B cell (primary cell): Measurements from ENCODE around the gene PHOSPHO2. TPM values are rescaled to one million over a fixed set of nuclear protein-coding genes. Genes with fewer than 3 reads are reported as not detected.
"Not testable (repeated sequence)": the region's sequence is repeated elsewhere in the genome, so short reads cannot be mapped to it uniquely, and the experiment has no call there.

Experiments used
- ATAC-seq: fragments of 200-7000 bp; cut with Tn5 transposase; one replicate; pipeline ENCODE4 v1.10.0; 2021; ENCODE audit warnings: low read depth, mild to moderate bottlenecking, moderate number of reproducible peaks, moderate library complexity
- CTCF ChIA-PET: fragments of 350-600 bp; sonication (Branson Sonifier 250); formaldehyde crosslinking; loops from one replicate; lab custom pipeline; 2021; ENCODE audit warnings: antibody characterized with exemption, inconsistent platforms; lab: Charles Lee
- POLR2A ChIA-PET: fragments of 350-600 bp; sonication (Branson Sonifier 250); formaldehyde crosslinking; loops from one replicate; lab custom pipeline; 2021; ENCODE audit warnings: antibody characterized with exemption; lab: Charles Lee
- DNase-seq: peaks from one replicate; pipeline ENCODE4 v3.0.0; 2013
- H2AFZ ChIP-seq: 2 replicates; pipeline ENCODE4 v1.6.1; 2012; ENCODE audit warnings: mild to moderate bottlenecking, low read depth, low read length; ENCODE audit not compliant: insufficient read depth, poor library complexity, severe bottlenecking
- H3K27ac ChIP-seq, 2 donors: 1 replicate in 1 of 2; 2 replicates in 1 of 2; pipeline ENCODE4 v1.5.1; 2012 to 2013; ENCODE audit warnings: low read length in 2 of 2, mild to moderate bottlenecking in 2 of 2, moderate library complexity in 1 of 2
- H3K27me3 ChIP-seq, 4 experiments: fragments of 200-600 bp in 1 of 4; sonication (generic) in 1 of 4; replicated peaks in 1 of 4; 1 replicate in 2 of 4; 2 replicates in 2 of 4; pipeline versions ENCODE4 v1.6.1 to v1.7.0; 2013 to 2016; ENCODE audit warnings: low read length in 3 of 4, mild to moderate bottlenecking in 2 of 4, mixed read lengths in 1 of 4, moderate library complexity in 1 of 4; ENCODE audit not compliant: insufficient read depth in 4 of 4, control insufficient read depth in 3 of 4; ENCODE audit errors: control extremely low read depth in 1 of 4
- H3K36me3 ChIP-seq, 2 experiments: replicated peaks in 1 of 2; 1 replicate in 1 of 2; 2 replicates in 1 of 2; pipeline versions ENCODE4 v1.6.1 to v1.7.1; 2013; ENCODE audit warnings: low read length in 1 of 2; ENCODE audit not compliant: insufficient read depth in 2 of 2, control insufficient read depth in 1 of 2; ENCODE audit errors: control extremely low read depth in 1 of 2, extremely low read depth in 1 of 2
- H3K4me1 ChIP-seq, 2 donors: fragments of 200-600 bp in 1 of 2; sonication (generic) in 1 of 2; 1 replicate in 1 of 2; 2 replicates in 1 of 2; pipeline versions ENCODE4 v1.5.1 to v1.6.1; 2013 to 2017; ENCODE audit warnings: low read length in 2 of 2; ENCODE audit not compliant: control insufficient read depth in 2 of 2, insufficient read depth in 2 of 2
- H3K4me2 ChIP-seq: replicated peaks from 2 replicates; pipeline ENCODE3; 2012; ENCODE audit warnings: mild to moderate bottlenecking, low read depth, low read length; ENCODE audit not compliant: poor library complexity, severe bottlenecking
- H3K4me3 ChIP-seq, 5 experiments: fragments of 200-600 bp in 1 of 5; sonication (generic) in 1 of 5; 1 replicate in 3 of 5; 2 replicates in 2 of 5; pipeline versions ENCODE4 v1.5.1 to v1.7.0; 2011 to 2016; ENCODE audit warnings: low read length in 4 of 5, mild to moderate bottlenecking in 4 of 5, low read depth in 2 of 5, control low read depth in 1 of 5, moderate library complexity in 1 of 5; ENCODE audit not compliant: insufficient read depth in 1 of 5; ENCODE audit errors: control extremely low read depth in 1 of 5, extremely low read depth in 1 of 5
- H3K79me2 ChIP-seq: fragments of 200-600 bp; sonication (generic); one replicate; pipeline ENCODE4 v1.6.0; 2016; ENCODE audit warnings: low read length; ENCODE audit not compliant: control insufficient read depth, insufficient read depth
- H3K9ac ChIP-seq: fragments of 200-600 bp; sonication (generic); 2 replicates; pipeline ENCODE4 v1.6.1; 2017; ENCODE audit warnings: mild to moderate bottlenecking, low read length, moderate library complexity
- H3K9me3 ChIP-seq, 3 donors: one replicate each; pipeline versions ENCODE4 v1.6.1 to v1.7.1; 2013; ENCODE audit warnings: low read length in 2 of 3; ENCODE audit not compliant: control insufficient read depth in 2 of 3, insufficient read depth in 1 of 3; ENCODE audit errors: control extremely low read depth in 1 of 3
- H4K20me1 ChIP-seq: 2 replicates; pipeline ENCODE4 v1.6.0; 2012; ENCODE audit warnings: mild to moderate bottlenecking, low read length; ENCODE audit not compliant: insufficient read depth, control insufficient read depth, poor library complexity, severe bottlenecking
- H3K27ac Mint-ChIP-seq: one replicate; pipeline ENCODE4 v1.8.0; 2021; ENCODE audit warnings: mixed read lengths
- H3K27me3 Mint-ChIP-seq: one replicate; pipeline ENCODE4 v1.8.0; 2021; ENCODE audit warnings: mixed read lengths
- H3K4me1 Mint-ChIP-seq: one replicate; pipeline ENCODE4 v1.8.0; 2021; ENCODE audit warnings: mixed read lengths
- H3K4me3 Mint-ChIP-seq: one replicate; pipeline ENCODE4 v1.8.0; 2021; ENCODE audit warnings: mixed read lengths
- H3K9me3 Mint-ChIP-seq: one replicate; pipeline ENCODE4 v1.8.0; 2022; ENCODE audit warnings: mixed read lengths; ENCODE audit not compliant: insufficient read depth
- CTCF ChIP-seq: fragments of 200-600 bp; IDR thresholded peaks from one replicate; pipeline ENCODE4 v1.8.0; 2022; ENCODE audit warnings: antibody characterized with exemption, mild to moderate bottlenecking
- EZH2 ChIP-seq: IDR thresholded peaks from 2 replicates; pipeline ENCODE4 v1.6.1; 2012; ENCODE audit warnings: borderline replicate concordance, low read depth, mild to moderate bottlenecking, moderate library complexity, low read length; ENCODE audit not compliant: insufficient read depth, poor library complexity, severe bottlenecking
- WGBS: methylation state at CpG from one replicate; pipeline ENCODE4 v1.1.5; 2013; ENCODE audit warnings: missing lambda C conversion rate; ENCODE audit not compliant: insufficient coverage; 5-methylcytosine and 5-hydroxymethylcytosine counted together
- intact Hi-C: fragments of 100-400 bp; cut with micrococcal nuclease; formaldehyde crosslinking; loops from one replicate; pipeline ENCODE4 v1.10.0; 2022
- polyA plus RNA-seq: library from polyadenylated mRNA; depleted of rRNA; stranded (reverse); fragments of >200 nt; gene quantifications from 2 replicates; pipeline ENCODE4 v1.2.3, GENCODE V29; 2012
- total RNA-seq, 2 donors: library from RNA; stranded (reverse); fragments of 120-200 nt in 1 of 2; gene quantifications; 1 replicate in 1 of 2; 2 replicates in 1 of 2; pipeline versions ENCODE4 v1.2.3 to v1.2.4, GENCODE V29; 2013 to 2022

Gene PHOSPHO2
- total and polyA plus RNA-seq, 2 donors (not counting 1 experiment from before 2014, with no cell fraction given): 1.5 to 8.4 TPM

GRCh38 chr2:169683425-169684134, 10.7 kb upstream of the PHOSPHO2 start:
- Mint-ChIP-seq H3K9me3 (peaks cover 2% of the 10 kb centered on the region), H3K27me3 (peaks cover 6% of the 10 kb centered on the region), H3K4me3 (no peak overlapping the region), H3K27ac (no peak overlapping the region), H3K4me1 (no peaks in the 10 kb centered on the region)
- Histone ChIP-seq H3K4me2 (no peak overlapping the region), H3K9me3 (no peaks in the 10 kb centered on the region), H3K79me2 (no peaks in the 10 kb centered on the region), H3K27me3 (peaks cover 0 to 4% (median 0%) of the 10 kb centered on the region in 4 experiments), H3K4me3 (no peak overlapping the region), H3K4me1 (no peaks in the 10 kb centered on the region), H3K9ac (no peak overlapping the region), H2AFZ (no peak overlapping the region), H3K36me3 (no peaks in the 10 kb centered on the region), H3K27ac (no peak overlapping the region), H4K20me1 (no peaks in the 10 kb centered on the region)
- intact Hi-C loops: no loop called here
- ChIA-PET POLR2A (no interaction called here), CTCF (interaction anchor here (1.0 to 1.3 kb wide), 2 partner anchors 9 kb away, joined by 3 to 4 read pairs; no protein-coding TSS in a partner anchor)
- WGBS: 92% methylated on average over 2 of the region's 3 CpGs
- TF ChIP-seq CTCF (no peak), EZH2 (no peak)
- no peak for ATAC-seq
- DNase-seq: no peak

GRCh38 chr2:169684135-169684565, 10.1 kb upstream of the PHOSPHO2 start:
- no peak overlapping the region for H3K27ac Mint-ChIP-seq
- Histone ChIP-seq H4K20me1 (no peaks in the 10 kb centered on the region), H3K79me2 (no peaks in the 10 kb centered on the region), H3K9me3 (no peaks in the 10 kb centered on the region), H3K27ac (no peak overlapping the region), H2AFZ (no peak overlapping the region), H3K4me1 (no peaks in the 10 kb centered on the region), H3K4me2 (no peak overlapping the region), H3K36me3 (no peaks in the 10 kb centered on the region), H3K4me3 (no peak overlapping the region), H3K27me3 (peaks cover 0 to 4% (median 0%) of the 10 kb centered on the region in 4 experiments), H3K9ac (no peak overlapping the region)
- ChIA-PET CTCF (interaction anchor here (1.3 kb wide), 1 partner anchor 9 kb away, joined by 4 read pairs; no protein-coding TSS in a partner anchor), POLR2A (no interaction called here)
- TF ChIP-seq CTCF (no peak), EZH2 (no peak)
- intact Hi-C loops: no loop called here
- no peak for DNase-seq
- H3K9me3 Mint-ChIP-seq: peaks cover 5% of the 10 kb centered on the region
- H3K4me1 Mint-ChIP-seq: no peaks in the 10 kb centered on the region
- ATAC-seq: no peak
- WGBS: no CpG with 5 or more reads among the region's 3 CpGs
- peaks cover 9% of the 10 kb centered on the region for H3K27me3 Mint-ChIP-seq
- H3K4me3 Mint-ChIP-seq: no peak overlapping the region

- not testable (repeated sequence) for H3K4me1 ChIP-seq
- H3K27me3 Mint-ChIP-seq: peaks cover 12% of the 10 kb centered on the region
These were observed 9.6 kb upstream of the PHOSPHO2 start for GRCh38 chr2:169684712-169685111.

More at GRCh38 chr2:169684712-169685111, 9.6 kb upstream of the PHOSPHO2 start:
- POLR2A ChIA-PET, CTCF ChIA-PET, H2AFZ ChIP-seq, intact Hi-C loops, H3K9ac ChIP-seq, H3K27me3 ChIP-seq, H3K79me2 ChIP-seq, H3K4me1 Mint-ChIP-seq, DNase-seq, H3K4me2 ChIP-seq, H3K27ac Mint-ChIP-seq, H3K9me3 ChIP-seq, ATAC-seq, H3K9me3 Mint-ChIP-seq, H3K4me3 Mint-ChIP-seq, H4K20me1 ChIP-seq, H3K27ac ChIP-seq, H3K4me3 ChIP-seq, H3K36me3 ChIP-seq: not testable (repeated sequence)
- no CpG with 5 or more reads among the region's 2 CpGs for WGBS
